GM23338 (cell line): ENCODE results near the gene CD9. TPM values are rescaled to one million over a fixed set of nuclear protein-coding genes. Genes with fewer than 3 reads are reported as not detected.

Source experiments
- ATAC-seq: fragments of 200-7000 bp; cut with Tn5 transposase; 3 replicates; pipeline ENCODE4 v1.9.1; 2020
- DNase-seq: peaks from one replicate; pipeline ENCODE4 v3.0.0-alpha.2; 2015; ENCODE audit warnings: low spot score
- H2AFZ ChIP-seq: fragments of 200-600 bp; sonication (generic); 2 replicates; pipeline ENCODE4 v1.8.0; 2016; ENCODE audit warnings: antibody characterized with exemption, mild to moderate bottlenecking, moderate library complexity
- H3F3A ChIP-seq: fragments of 200-600 bp; sonication (generic); replicated peaks from 2 replicates; pipeline ENCODE4 v1.8.0; 2017; ENCODE audit warnings: antibody characterized with exemption, mixed run types, low read depth
- H3K27ac ChIP-seq: fragments of 200-600 bp; sonication (generic); 2 replicates; pipeline ENCODE4 v1.6.1; 2016; ENCODE audit warnings: low read depth
- H3K27me3 ChIP-seq: fragments of 200-600 bp; sonication (generic); 2 replicates; pipeline ENCODE4 v1.8.0; 2016; ENCODE audit warnings: mild to moderate bottlenecking, mixed run types, moderate library complexity; ENCODE audit not compliant: insufficient read depth
- H3K36me3 ChIP-seq: fragments of 200-600 bp; sonication (generic); 2 replicates; pipeline ENCODE4 v1.8.0; 2016; ENCODE audit warnings: mild to moderate bottlenecking; ENCODE audit not compliant: insufficient read depth
- H3K4me1 ChIP-seq: fragments of 200-600 bp; sonication (generic); 2 replicates; pipeline ENCODE4 v1.8.0; 2016; ENCODE audit warnings: mild to moderate bottlenecking, moderate library complexity; ENCODE audit not compliant: insufficient read depth
- H3K4me2 ChIP-seq: fragments of 200-600 bp; sonication (generic); 2 replicates; pipeline ENCODE4 v1.7.1; 2017; ENCODE audit warnings: mixed run types
- H3K4me3 ChIP-seq: fragments of 200-600 bp; sonication (generic); 2 replicates; pipeline ENCODE4 v1.6.1; 2016; ENCODE audit warnings: mixed run types
- H3K79me2 ChIP-seq: fragments of 200-600 bp; sonication (generic); replicated peaks from 2 replicates; pipeline ENCODE4 v1.8.0; 2017; ENCODE audit warnings: mild to moderate bottlenecking; ENCODE audit not compliant: insufficient read depth
- H3K9me2 ChIP-seq: fragments of 200-600 bp; sonication (generic); 2 replicates; pipeline ENCODE4 v1.8.0; 2017; ENCODE audit not compliant: insufficient read depth
- H4K20me1 ChIP-seq: fragments of 200-600 bp; sonication (generic); replicated peaks from 2 replicates; pipeline ENCODE4 v1.8.0; 2017; ENCODE audit warnings: mild to moderate bottlenecking; ENCODE audit not compliant: insufficient read depth
- H3K27ac Mint-ChIP-seq: 2 replicates; pipeline ENCODE4 v1.8.0; 2020; ENCODE audit warnings: inconsistent platforms, mild to moderate bottlenecking, moderate library complexity, mixed read lengths
- H3K27me3 Mint-ChIP-seq: 3 replicates; pipeline ENCODE4 v1.8.0; 2022; ENCODE audit warnings: low read depth, mild to moderate bottlenecking, moderate library complexity, mixed read lengths, inconsistent platforms; ENCODE audit not compliant: insufficient read depth, poor library complexity
- H3K36me3 Mint-ChIP-seq: 3 replicates; pipeline ENCODE4 v1.8.0; 2021; ENCODE audit warnings: low read depth, mild to moderate bottlenecking, inconsistent platforms, moderate library complexity, mixed read lengths
- H3K4me1 Mint-ChIP-seq: 3 replicates; pipeline ENCODE4 v1.8.0; 2020; ENCODE audit warnings: mild to moderate bottlenecking, inconsistent platforms, mixed read lengths
- H3K4me3 Mint-ChIP-seq: 3 replicates; pipeline ENCODE4 v1.8.0; 2021; ENCODE audit warnings: moderate library complexity, mild to moderate bottlenecking, inconsistent platforms, mixed read lengths
- H3K9me3 Mint-ChIP-seq: 3 replicates; pipeline ENCODE4 v1.8.0; 2020; ENCODE audit warnings: moderate library complexity, mild to moderate bottlenecking, inconsistent platforms, mixed read lengths
- CREB1 ChIP-seq: fragments of 250-450 bp; sonication (Bioruptor Pico); IDR thresholded peaks from 2 replicates; pipeline ENCODE4 v1.5.0; 2020; ENCODE audit warnings: low read depth, mild to moderate bottlenecking, moderate library complexity
- CTCF ChIP-seq, 2 experiments: fragments of 200-600 bp in 1 of 2; sonication (generic) in 1 of 2; conservative IDR thresholded peaks; 2 replicates each; pipeline versions ENCODE4 v1.5.1 to v1.6.1; 2016 to 2017; ENCODE audit warnings: antibody characterized with exemption in 2 of 2, low read depth in 2 of 2, mild to moderate bottlenecking in 2 of 2, moderate library complexity in 1 of 2
- NANOG ChIP-seq: IDR thresholded peaks from 2 replicates; pipeline ENCODE4 v1.6.1; 2016; ENCODE audit warnings: antibody characterized with exemption, borderline replicate concordance
- REST ChIP-seq: IDR thresholded peaks from one replicate; pipeline ENCODE4 v1.6.1; 2018; ENCODE audit warnings: antibody characterized with exemption; ENCODE audit not compliant: unreplicated experiment
- STAT1 ChIP-seq: IDR thresholded peaks from one replicate; pipeline ENCODE4 v1.6.1; 2016; ENCODE audit warnings: antibody characterized with exemption; ENCODE audit not compliant: unreplicated experiment
- ZNF114 ChIP-seq: fragments of 250-450 bp; sonication (Bioruptor Pico); IDR thresholded peaks from 2 replicates; pipeline ENCODE4 v1.5.0; 2020; ENCODE audit warnings: mild to moderate bottlenecking, moderate library complexity
- ZNF331 ChIP-seq: fragments of 250-450 bp; sonication (Bioruptor Pico); IDR thresholded peaks from 2 replicates; pipeline ENCODE4 v1.5.0; 2020; ENCODE audit warnings: low read depth, mild to moderate bottlenecking, moderate library complexity
- polyA plus RNA-seq: library from polyadenylated mRNA; unstranded; fragments of >200 nt; fragmentation: Nextera tagmentation; extraction: Ambion mirVana; gene quantifications from 2 replicates; pipeline ENCODE4 v1.2.1, GENCODE V29; 2016
- total RNA-seq: library from RNA; depleted of rRNA; stranded (reverse); fragments of >200 nt; shearing (Covaris generic); gene quantifications from 2 replicates; pipeline ENCODE4 v1.2.3, GENCODE V29; 2014
- TF ChIP-seq, protein P1 (sequence below): fragments of 250-450 bp; sonication (Bioruptor Pico); IDR thresholded peaks from 2 replicates; pipeline ENCODE4 v1.5.0; 2020; ENCODE audit warnings: mild to moderate bottlenecking, moderate library complexity
- TF ChIP-seq, protein P2 (sequence below): IDR thresholded peaks from 2 replicates; pipeline ENCODE4 v1.6.1; 2016; ENCODE audit warnings: antibody characterized with exemption

CD9 gene
- total and polyA plus RNA-seq, 2 experiments from 2014 or later: 222 to 251 TPM

DNA sequence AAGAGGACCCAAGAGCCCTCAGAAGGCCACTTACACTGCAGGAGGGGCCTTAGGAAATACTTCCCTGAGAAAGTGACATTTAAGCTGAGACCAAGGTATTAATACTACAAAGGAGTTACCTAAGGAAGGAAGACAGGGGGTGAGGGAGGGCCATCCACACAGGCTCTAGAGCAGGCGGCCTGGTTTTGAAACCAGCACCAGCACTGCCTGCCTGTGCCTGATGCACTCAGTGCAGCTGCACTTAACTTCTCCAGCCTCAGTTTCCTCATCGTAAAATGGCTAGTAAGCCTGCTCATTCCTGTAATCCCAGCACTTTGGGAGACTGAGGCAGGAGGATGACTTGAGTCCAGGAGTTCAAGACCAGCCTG lies 64.8 kb downstream of the CD9 start:
- Histone ChIP-seq H4K20me1 (no peaks in the 10 kb centered on the region), H3K4me2 (no peak overlapping the region), H3F3A (0 out of 2 replicates have a peak, but pooled peaks cover 3% of the 10 kb centered on the region), H3K4me3 (no peak overlapping the region), H3K4me1 (peaks cover 27% of the 10 kb centered on the region), H2AFZ (no peak overlapping the region), H3K27ac (no peak overlapping the region), H3K27me3 (no peaks in the 10 kb centered on the region), H3K79me2 (no peaks in the 10 kb centered on the region), H3K36me3 (no peaks in the 10 kb centered on the region), H3K9me2 (no peaks in the 10 kb centered on the region)
- H3K4me1 Mint-ChIP-seq: peaks cover 33% of the 10 kb centered on the region
- DNase-seq (no peak), ATAC-seq (no peak)
- H3K27me3 Mint-ChIP-seq: peaks cover 9% of the 10 kb centered on the region
- TF ChIP-seq ZNF114 (CRISPR knock-in tag) (no peak), STAT1 (no peak), CREB1 (CRISPR knock-in tag) (no peak), NANOG (no peak), ZNF331 (CRISPR knock-in tag) (no peak), REST (no peak), CTCF (conservative IDR thresholded peaks at IDR 0.05; ENCODE audit: low read depth in 2 of 2) (no peak)
- TF ChIP-seq, protein P1, sequence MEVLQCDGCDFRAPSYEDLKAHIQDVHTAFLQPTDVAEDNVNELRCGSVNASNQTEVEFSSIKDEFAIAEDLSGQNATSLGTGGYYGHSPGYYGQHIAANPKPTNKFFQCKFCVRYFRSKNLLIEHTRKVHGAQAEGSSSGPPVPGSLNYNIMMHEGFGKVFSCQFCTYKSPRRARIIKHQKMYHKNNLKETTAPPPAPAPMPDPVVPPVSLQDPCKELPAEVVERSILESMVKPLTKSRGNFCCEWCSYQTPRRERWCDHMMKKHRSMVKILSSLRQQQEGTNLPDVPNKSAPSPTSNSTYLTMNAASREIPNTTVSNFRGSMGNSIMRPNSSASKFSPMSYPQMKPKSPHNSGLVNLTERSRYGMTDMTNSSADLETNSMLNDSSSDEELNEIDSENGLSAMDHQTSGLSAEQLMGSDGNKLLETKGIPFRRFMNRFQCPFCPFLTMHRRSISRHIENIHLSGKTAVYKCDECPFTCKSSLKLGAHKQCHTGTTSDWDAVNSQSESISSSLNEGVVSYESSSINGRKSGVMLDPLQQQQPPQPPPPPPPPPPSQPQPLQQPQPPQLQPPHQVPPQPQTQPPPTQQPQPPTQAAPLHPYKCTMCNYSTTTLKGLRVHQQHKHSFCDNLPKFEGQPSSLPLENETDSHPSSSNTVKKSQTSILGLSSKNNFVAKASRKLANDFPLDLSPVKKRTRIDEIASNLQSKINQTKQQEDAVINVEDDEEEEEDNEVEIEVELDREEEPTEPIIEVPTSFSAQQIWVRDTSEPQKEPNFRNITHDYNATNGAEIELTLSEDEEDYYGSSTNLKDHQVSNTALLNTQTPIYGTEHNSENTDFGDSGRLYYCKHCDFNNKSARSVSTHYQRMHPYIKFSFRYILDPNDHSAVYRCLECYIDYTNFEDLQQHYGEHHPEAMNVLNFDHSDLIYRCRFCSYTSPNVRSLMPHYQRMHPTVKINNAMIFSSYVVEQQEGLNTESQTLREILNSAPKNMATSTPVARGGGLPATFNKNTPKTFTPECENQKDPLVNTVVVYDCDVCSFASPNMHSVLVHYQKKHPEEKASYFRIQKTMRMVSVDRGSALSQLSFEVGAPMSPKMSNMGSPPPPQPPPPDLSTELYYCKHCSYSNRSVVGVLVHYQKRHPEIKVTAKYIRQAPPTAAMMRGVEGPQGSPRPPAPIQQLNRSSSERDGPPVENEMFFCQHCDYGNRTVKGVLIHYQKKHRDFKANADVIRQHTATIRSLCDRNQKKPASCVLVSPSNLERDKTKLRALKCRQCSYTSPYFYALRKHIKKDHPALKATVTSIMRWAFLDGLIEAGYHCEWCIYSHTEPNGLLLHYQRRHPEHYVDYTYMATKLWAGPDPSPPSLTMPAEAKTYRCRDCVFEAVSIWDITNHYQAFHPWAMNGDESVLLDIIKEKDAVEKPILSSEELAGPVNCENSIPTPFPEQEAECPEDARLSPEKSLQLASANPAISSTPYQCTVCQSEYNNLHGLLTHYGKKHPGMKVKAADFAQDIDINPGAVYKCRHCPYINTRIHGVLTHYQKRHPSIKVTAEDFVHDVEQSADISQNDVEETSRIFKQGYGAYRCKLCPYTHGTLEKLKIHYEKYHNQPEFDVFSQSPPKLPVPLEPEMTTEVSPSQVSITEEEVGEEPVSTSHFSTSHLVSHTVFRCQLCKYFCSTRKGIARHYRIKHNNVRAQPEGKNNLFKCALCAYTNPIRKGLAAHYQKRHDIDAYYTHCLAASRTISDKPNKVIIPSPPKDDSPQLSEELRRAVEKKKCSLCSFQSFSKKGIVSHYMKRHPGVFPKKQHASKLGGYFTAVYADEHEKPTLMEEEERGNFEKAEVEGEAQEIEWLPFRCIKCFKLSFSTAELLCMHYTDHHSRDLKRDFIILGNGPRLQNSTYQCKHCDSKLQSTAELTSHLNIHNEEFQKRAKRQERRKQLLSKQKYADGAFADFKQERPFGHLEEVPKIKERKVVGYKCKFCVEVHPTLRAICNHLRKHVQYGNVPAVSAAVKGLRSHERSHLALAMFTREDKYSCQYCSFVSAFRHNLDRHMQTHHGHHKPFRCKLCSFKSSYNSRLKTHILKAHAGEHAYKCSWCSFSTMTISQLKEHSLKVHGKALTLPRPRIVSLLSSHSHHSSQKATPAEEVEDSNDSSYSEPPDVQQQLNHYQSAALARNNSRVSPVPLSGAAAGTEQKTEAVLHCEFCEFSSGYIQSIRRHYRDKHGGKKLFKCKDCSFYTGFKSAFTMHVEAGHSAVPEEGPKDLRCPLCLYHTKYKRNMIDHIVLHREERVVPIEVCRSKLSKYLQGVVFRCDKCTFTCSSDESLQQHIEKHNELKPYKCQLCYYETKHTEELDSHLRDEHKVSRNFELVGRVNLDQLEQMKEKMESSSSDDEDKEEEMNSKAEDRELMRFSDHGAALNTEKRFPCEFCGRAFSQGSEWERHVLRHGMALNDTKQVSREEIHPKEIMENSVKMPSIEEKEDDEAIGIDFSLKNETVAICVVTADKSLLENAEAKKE (CRISPR knock-in tag): no peak
- TF ChIP-seq, protein P2, sequence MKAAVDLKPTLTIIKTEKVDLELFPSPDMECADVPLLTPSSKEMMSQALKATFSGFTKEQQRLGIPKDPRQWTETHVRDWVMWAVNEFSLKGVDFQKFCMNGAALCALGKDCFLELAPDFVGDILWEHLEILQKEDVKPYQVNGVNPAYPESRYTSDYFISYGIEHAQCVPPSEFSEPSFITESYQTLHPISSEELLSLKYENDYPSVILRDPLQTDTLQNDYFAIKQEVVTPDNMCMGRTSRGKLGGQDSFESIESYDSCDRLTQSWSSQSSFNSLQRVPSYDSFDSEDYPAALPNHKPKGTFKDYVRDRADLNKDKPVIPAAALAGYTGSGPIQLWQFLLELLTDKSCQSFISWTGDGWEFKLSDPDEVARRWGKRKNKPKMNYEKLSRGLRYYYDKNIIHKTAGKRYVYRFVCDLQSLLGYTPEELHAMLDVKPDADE: no peak
- H3K36me3 Mint-ChIP-seq: no peaks in the 10 kb centered on the region; the same call in 2 of the 3 replicates
- H3K27ac Mint-ChIP-seq: no peak overlapping the region
- H3K4me3 Mint-ChIP-seq: no peak overlapping the region
- H3K9me3 Mint-ChIP-seq: no peaks in the 10 kb centered on the region; the same call in 2 of the 3 replicates
